GM13977 (cell line): Measurements from ENCODE around the gene WDR64.

ENCODE experiments used
- DNase-seq: peaks from one replicate; pipeline ENCODE4 v3.0.0; 2012; ENCODE audit warnings: low spot score
- CTCF ChIP-seq: IDR thresholded peaks from 2 replicates; pipeline ENCODE4 v1.5.1; 2012; ENCODE audit warnings: mild to moderate bottlenecking, control low read depth; ENCODE audit not compliant: insufficient read depth; ENCODE audit errors: extremely low read depth, missing control alignments
- in situ Hi-C: fragments of 300-500 bp; cut with MboI; formaldehyde crosslinking; loops from one replicate; pipeline ENCODE4 v1.12.0; 2022; ENCODE audit warnings: low sequenced_read_pairs, low pct_unique_long_range_greater_than_20kb, mixed read lengths, inconsistent platforms; ENCODE audit not compliant: unreplicated experiment

The WDR64 gene

GRCh38 chr1:241630476-241630875, 21.6 kb upstream of the WDR64 start:
- no peak for TF ChIP-seq CTCF
- in situ Hi-C loops = loop anchor here (10.0 kb wide), 1 partner anchor 204 kb away; no protein-coding TSS in a partner anchor
- DNase-seq = no peak

GRCh38 chr1:241630899-241631298, 21.2 kb upstream of the WDR64 start:
- in situ Hi-C loops = loop anchor here (10.0 kb wide), 1 partner anchor 204 kb away; no protein-coding TSS in a partner anchor
- TF ChIP-seq CTCF = no peak
- no peak for DNase-seq

GRCh38 chr1:241631674-241632073, 20.4 kb upstream of the WDR64 start:
- DNase-seq = no peak
- TF ChIP-seq CTCF = no peak
- in situ Hi-C loops = loop anchor here (10.0 kb wide), 1 partner anchor 203 kb away; no protein-coding TSS in a partner anchor

GRCh38 chr1:241632987-241633386, 19.1 kb upstream of the WDR64 start:
- no peak for TF ChIP-seq CTCF
- in situ Hi-C loops = loop anchor here (10.0 kb wide), 1 partner anchor 202 kb away; no protein-coding TSS in a partner anchor
- no peak for DNase-seq

- TF ChIP-seq CTCF = no peak
- in situ Hi-C loops = loop anchor here (10.0 kb wide), 1 partner anchor 199 kb away; no protein-coding TSS in a partner anchor
- no peak for DNase-seq
These were observed 16.4 kb upstream of the WDR64 start for GRCh38 chr1:241635556-241636152.

GRCh38 chr1:241636291-241636690, 15.8 kb upstream of the WDR64 start:
- in situ Hi-C loops = loop anchor here (10.0 kb wide), 1 partner anchor 199 kb away; no protein-coding TSS in a partner anchor

More at GRCh38 chr1:241636291-241636690, 15.8 kb upstream of the WDR64 start:
- TF ChIP-seq CTCF = no peak
- DNase-seq = no peak
